Psoas muscle (tissue), 8 donors: ENCODE results near the gene TNIK. TPM values are rescaled to one million over a fixed set of nuclear protein-coding genes. Genes with fewer than 3 reads are reported as not detected.

Source experiments
- ATAC-seq, 4 donors: fragments of 200-7000 bp; cut with Tn5 transposase; one replicate each; pipeline ENCODE4 v1.9.1; 2020; ENCODE audit warnings: moderate library complexity in 3 of 4, mild to moderate bottlenecking in 2 of 4
- DNase-seq, 2 donors: peaks; one replicate each; pipeline ENCODE4 v3.0.0-alpha.2; 2020
- H3K27ac ChIP-seq: fragments of 200-600 bp; one replicate; pipeline ENCODE4 v1.8.0; 2022
- H3K27me3 ChIP-seq, 3 donors: fragments of 200-600 bp in 1 of 3; one replicate each; pipeline versions ENCODE4 v1.6.1 to v1.8.0; 2013 to 2022; ENCODE audit warnings: low read length in 2 of 3, mild to moderate bottlenecking in 2 of 3, moderate library complexity in 1 of 3; ENCODE audit not compliant: insufficient read depth in 3 of 3
- H3K36me3 ChIP-seq, 2 donors: fragments of 200-600 bp in 1 of 2; one replicate each; pipeline versions ENCODE4 v1.6.1 to v1.8.0; 2013 to 2022; ENCODE audit warnings: low read depth in 1 of 2, mild to moderate bottlenecking in 1 of 2, moderate library complexity in 1 of 2; ENCODE audit not compliant: insufficient read depth in 1 of 2
- H3K4me1 ChIP-seq: fragments of 200-600 bp; one replicate; pipeline ENCODE4 v1.8.0; 2022
- H3K4me3 ChIP-seq: fragments of 200-600 bp; one replicate; pipeline ENCODE4 v1.8.0; 2022; ENCODE audit warnings: mild to moderate bottlenecking
- H3K9me3 ChIP-seq: fragments of 200-600 bp; one replicate; pipeline ENCODE4 v1.8.0; 2022
- CTCF ChIP-seq: fragments of 200-600 bp; IDR thresholded peaks from one replicate; pipeline ENCODE4 v1.8.0; 2022; ENCODE audit warnings: antibody characterized with exemption
- WGBS, 3 donors: extraction: QIAGEN DNeasy Blood & Tissue Kit; methylation state at CpG; one replicate each; pipeline versions ENCODE4 v1.1.6 to v1.1.7; 2013; 5-methylcytosine and 5-hydroxymethylcytosine counted together
- intact Hi-C, 2 donors: fragments of 100-400 bp; cut with DNase I; formaldehyde crosslinking; loops; one replicate each; pipeline versions ENCODE4 v1.11.0 to v1.14.2; 2022
- polyA plus RNA-seq, 3 donors: library from polyadenylated mRNA; stranded (reverse); fragments of 200-250 nt; gene quantifications; one replicate each; pipeline ENCODE4 v1.2.3, GENCODE V29; 2013
- total RNA-seq, 4 donors: library from RNA; stranded (reverse); fragmentation: NEBNext Ultra II Directional in 2 of 4; extraction: Animal tissue kit (Norgen Biotek cat#: 25700) in 2 of 4; gene quantifications; one replicate each; pipeline versions ENCODE4 v1.2.1 to v1.2.4, GENCODE V29; 2021 to 2023
- donor health status: healthy with polysubstance abuse.
- donor health status: DM: no; HTN: no; CAD: no; lungs with moderate emphysema.
- donor health status: Bipolar disorder and iron deficiency.
- donor health status: healthy.
- donor health status: DM: yes; HTN: yes; CAD: no.
- donor health status: DM: no; HTN: no; CAD: no.
- donor health status: DM: no; HTN: no; CAD: no.
- donor health status: DM: yes; HTN: yes; CAD: no.

Gene TNIK
- total and polyA plus RNA-seq, 7 donors, result 9.9 to 32.4 (median 12.5) TPM

DNA sequence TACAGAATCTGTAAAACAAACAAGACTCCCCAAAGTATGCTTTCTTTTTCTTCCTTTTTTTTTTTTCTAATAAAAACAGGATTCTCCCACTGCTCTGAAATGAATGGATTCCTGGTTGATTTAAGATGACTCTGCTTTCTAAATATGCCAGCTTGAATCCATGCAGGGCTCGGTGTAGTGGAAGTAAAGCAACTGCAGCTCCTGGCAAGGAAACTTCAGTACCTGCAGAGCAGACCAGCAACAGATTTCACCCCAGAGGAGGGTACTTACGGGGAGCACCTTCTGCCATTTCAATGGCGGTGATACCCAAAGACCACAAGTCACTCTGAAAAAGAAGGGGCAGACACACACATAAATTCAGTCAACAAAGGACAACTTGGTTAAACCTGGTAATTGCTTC, 283.1 kb downstream of the TNIK start:
- H3K4me1 ChIP-seq, result peaks cover 18% of the 10 kb centered on the region
- no peaks in the 10 kb centered on the region for H3K27me3 ChIP-seq
- ATAC-seq, result no peak
- 76 to 91% (median 77%) methylated on average over 3 of the region's 3 CpGs for WGBS, 3 donors
- no peak overlapping the region for H3K4me3 ChIP-seq
- H3K36me3 ChIP-seq, result no peaks in the 10 kb centered on the region
- DNase-seq, result no peak
- intact Hi-C loops, result no loop called here
- no peak for TF ChIP-seq CTCF
- no peaks in the 10 kb centered on the region for H3K9me3 ChIP-seq
- H3K27ac ChIP-seq, result peak overlapping the region; percentile 72

DNA sequence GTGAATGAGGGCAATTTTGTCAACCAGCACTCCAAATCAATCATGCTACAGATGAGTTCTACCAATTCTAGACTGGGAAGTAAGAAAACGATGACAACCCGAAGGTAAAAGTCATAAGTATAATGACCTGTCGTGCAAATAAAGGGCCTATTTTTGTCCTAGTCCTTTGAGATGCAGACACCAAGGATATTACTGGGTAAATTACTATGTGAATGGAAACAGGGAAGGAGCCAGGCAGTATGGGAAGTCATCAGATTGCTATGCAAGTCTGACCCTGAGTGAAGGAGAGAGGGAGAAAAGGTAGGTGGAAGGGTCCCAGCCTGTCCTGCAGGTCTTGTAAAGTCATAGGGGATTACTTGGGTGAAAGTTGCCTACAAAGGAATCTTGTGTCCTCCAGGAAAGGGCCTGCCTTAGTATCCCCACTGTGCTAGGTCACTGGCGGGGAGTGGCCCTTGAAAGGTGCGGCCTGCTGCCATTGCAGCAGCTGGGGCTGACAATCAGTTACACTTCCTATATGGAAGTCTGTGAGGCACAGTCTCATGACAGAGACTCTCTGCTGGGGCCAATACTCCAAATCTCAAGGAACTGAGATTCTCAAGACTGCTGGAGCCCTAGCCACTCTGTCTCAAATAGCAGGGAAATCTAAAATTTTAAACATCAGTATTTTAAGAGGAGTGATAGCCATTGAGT, 283.8 kb downstream of the TNIK start:
- Histone ChIP-seq H3K27me3 (no peaks in the 10 kb centered on the region), H3K4me1 (peaks cover 18% of the 10 kb centered on the region), H3K4me3 (peak overlapping the region; percentile 56), H3K9me3 (no peaks in the 10 kb centered on the region), H3K36me3 (no peaks in the 10 kb centered on the region), H3K27ac (peak overlapping the region; percentile 72)
- no peak for TF ChIP-seq CTCF
- intact Hi-C loops, result no loop called here
- WGBS, 3 donors, result 45 to 69% (median 47%) methylated on average over 5 of the region's 5 CpGs
- no peak for DNase-seq
- ATAC-seq, result peak in 3 of 4 donors; percentile 57 to 65 (median 58)

GRCh38 chr3:171175741-171176234, 284.4 kb downstream of the TNIK start:
- peak overlapping the region; percentile 56 for H3K4me3 ChIP-seq

DNA sequence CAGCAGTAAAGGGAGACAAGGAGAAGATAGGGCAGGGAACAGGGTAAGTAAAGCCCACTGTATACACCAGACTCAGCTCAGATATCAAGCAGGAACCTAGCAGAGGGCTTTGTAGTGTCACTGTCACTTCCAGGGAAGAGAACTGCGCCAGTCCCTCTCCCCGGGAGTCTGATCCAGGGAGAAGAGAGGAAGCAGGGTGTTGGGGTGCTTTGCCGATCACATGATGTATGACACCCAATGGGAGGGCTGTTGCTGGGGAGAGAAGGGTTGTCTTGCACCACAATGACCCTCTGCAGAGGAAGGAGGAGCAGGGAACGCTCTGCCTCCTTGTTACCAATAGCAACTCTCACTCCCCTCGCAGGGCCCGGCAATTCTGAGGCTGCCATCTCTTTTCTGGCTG, 286.5 kb downstream of the TNIK start:
- DNase-seq (peak in 1 of 2 donors; percentile 51), ATAC-seq (peak in 2 of 4 donors; percentile 29 to 38)
- TF ChIP-seq CTCF, result no peak
- 81 to 93% (median 91%) methylated on average over 6 of the region's 6 CpGs for WGBS, 3 donors
- H3K27ac ChIP-seq, result no peak overlapping the region
- H3K36me3 ChIP-seq, result peaks cover 0 to 9% of the 10 kb centered on the region in 2 donors
- intact Hi-C loops, result no loop called here
- peaks cover 16% of the 10 kb centered on the region for H3K4me1 ChIP-seq
- H3K9me3 ChIP-seq, result no peaks in the 10 kb centered on the region
- H3K4me3 ChIP-seq, result no peak overlapping the region
- H3K27me3 ChIP-seq, result no peaks in the 10 kb centered on the region

More at GRCh38 chr3:171175741-171176234, 284.4 kb downstream of the TNIK start:
- no peak for TF ChIP-seq CTCF
- 18 to 23% (median 21%) methylated on average over 7 of the region's 7 CpGs for WGBS, 3 donors
- H3K4me1 ChIP-seq, result peaks cover 18% of the 10 kb centered on the region
- DNase-seq (no peak), ATAC-seq (peak in 3 of 4 donors; percentile 48 to 79 (median 51))
- no peaks in the 10 kb centered on the region for H3K27me3 ChIP-seq
- intact Hi-C loops, result no loop called here
- H3K27ac ChIP-seq, result peak overlapping the region; percentile 72
- H3K36me3 ChIP-seq, result no peaks in the 10 kb centered on the region
- no peaks in the 10 kb centered on the region for H3K9me3 ChIP-seq
